GM13976 (cell line): ENCODE results near the gene ARHGAP28.

Experiments used
- DNase-seq: peaks from one replicate; pipeline ENCODE4 v3.0.0; 2012; ENCODE audit warnings: low spot score
- CTCF ChIP-seq: IDR thresholded peaks from 2 replicates; pipeline ENCODE4 v1.5.1; 2012; ENCODE audit warnings: borderline replicate concordance, mild to moderate bottlenecking; ENCODE audit not compliant: insufficient read depth; ENCODE audit errors: extremely low read depth, missing control alignments, control extremely low read depth
- in situ Hi-C: fragments of 300-500 bp; cut with MboI; formaldehyde crosslinking; loops from one replicate; pipeline ENCODE4 v1.12.0; 2022; ENCODE audit warnings: low sequenced_read_pairs, mixed read lengths, inconsistent platforms; ENCODE audit not compliant: unreplicated experiment

Gene ARHGAP28

GRCh38 chr18:6708890-6709289, 20.6 kb upstream of the ARHGAP28 start:
- TF ChIP-seq CTCF = no peak
- in situ Hi-C loops = no loop called here

GRCh38 chr18:6711467-6711866, 18.0 kb upstream of the ARHGAP28 start:
- no peak for DNase-seq
- TF ChIP-seq CTCF = no peak
- in situ Hi-C loops = no loop called here

More at GRCh38 chr18:6708890-6709289, 20.6 kb upstream of the ARHGAP28 start:
- DNase-seq = no peak

GRCh38 chr18:6712401-6712800, 17.1 kb upstream of the ARHGAP28 start:
- in situ Hi-C loops = no loop called here
- TF ChIP-seq CTCF = no peak
- DNase-seq = no peak

- DNase-seq = no peak
- in situ Hi-C loops = no loop called here
- TF ChIP-seq CTCF = no peak
Observed at GRCh38 chr18:6714010-6714409, 15.5 kb upstream of the ARHGAP28 start.

- no peak for TF ChIP-seq CTCF
- in situ Hi-C loops = no loop called here
- DNase-seq = no peak
Observed at GRCh38 chr18:6718267-6718666, 11.2 kb upstream of the ARHGAP28 start.

- in situ Hi-C loops = no loop called here
- TF ChIP-seq CTCF = no peak
- DNase-seq = no peak
Observed at GRCh38 chr18:6719098-6719846, 10.2 kb upstream of the ARHGAP28 start.
